ENCODE results near the gene NPAS2.

Gene NPAS2

GRCh38 chr2:100819370-100820272, at the start of gene NPAS2:
Gene NPAS2 (plus strand): TSS chr2:100820139. CDS start chr2:100904755, 84,616 bp downstream.
- ATAC-seq = peak; percentile 43
- DNase-seq = peak; percentile 27

DNA sequence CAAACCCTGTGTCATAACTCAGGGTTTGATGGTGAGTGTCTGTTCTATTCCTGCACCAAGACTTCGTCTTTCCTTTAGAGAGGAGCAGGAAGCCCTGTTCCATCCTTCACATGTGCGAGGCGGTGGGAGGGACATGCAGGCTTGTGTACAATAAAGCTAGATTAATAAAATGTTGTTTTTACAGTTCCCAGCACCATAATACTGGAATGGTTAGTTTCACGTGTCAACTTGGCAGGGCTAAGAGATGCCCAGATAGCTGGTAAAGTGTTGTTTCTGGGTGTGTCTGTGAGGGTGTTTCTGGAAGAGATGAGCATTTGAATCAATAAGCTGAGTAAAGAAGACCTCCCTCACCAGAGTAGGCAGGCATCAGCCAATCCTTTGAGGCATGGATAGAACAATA, 48.8 kb upstream of the NPAS2 start:
- DNase-seq (no peak), ATAC-seq (no peak)

- DNase-seq (no peak), ATAC-seq (no peak)
Measured at GRCh38 chr2:100773538-100773937, 46.4 kb upstream of the NPAS2 start.

GRCh38 chr2:100776445-100776844, 43.5 kb upstream of the NPAS2 start:
- ATAC-seq = no peak
- no peak for DNase-seq

DNA sequence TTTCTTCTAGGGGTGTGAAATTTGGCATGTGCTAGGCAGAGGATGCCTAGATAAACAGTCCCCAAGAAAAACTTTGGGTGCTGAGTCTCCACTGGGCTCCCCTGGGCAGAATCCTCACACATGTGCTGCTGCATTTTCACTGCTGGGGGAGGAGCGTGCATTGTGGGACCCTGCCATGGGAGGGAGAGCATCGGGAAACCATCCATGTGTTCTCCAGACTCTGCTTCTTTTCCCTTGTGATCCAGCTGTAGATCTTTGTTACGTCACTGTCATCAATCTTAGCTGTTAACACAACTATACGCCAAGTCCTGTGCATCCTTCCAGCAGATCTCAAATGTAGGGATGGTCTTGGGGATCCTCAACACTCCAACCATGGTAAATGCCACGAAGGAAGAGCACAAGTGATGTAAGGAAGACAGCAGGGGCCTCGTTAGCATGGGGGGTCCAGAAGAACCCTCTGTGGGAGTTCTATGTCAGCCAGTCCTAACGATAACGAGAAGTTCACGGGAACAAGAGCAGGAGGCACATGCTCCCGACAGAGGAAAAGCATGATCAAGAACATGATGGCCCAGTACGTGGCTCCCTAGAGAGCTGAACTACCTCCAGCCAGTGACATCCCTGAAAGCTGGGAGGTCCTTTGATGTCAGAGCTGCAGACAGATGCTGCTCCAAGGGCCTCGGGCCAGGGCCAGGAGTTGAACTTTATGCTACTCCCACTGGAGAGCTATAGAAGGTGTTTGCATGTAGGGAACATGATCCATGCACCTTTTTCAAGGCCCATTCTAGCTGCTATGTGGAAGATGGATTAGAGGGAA, 41.1 kb upstream of the NPAS2 start:
- DNase-seq = no peak

GRCh38 chr2:100779908-100780202, 40.1 kb upstream of the NPAS2 start:
- no peak for DNase-seq

More for the DNA sequence above, 41.1 kb upstream of the NPAS2 start:
- ATAC-seq = no peak

GRCh38 chr2:100780203-100781008, 39.5 kb upstream of the NPAS2 start:
- no peak for ATAC-seq
- DNase-seq = no peak

More at GRCh38 chr2:100779908-100780202, 40.1 kb upstream of the NPAS2 start:
- no peak for ATAC-seq

DNA sequence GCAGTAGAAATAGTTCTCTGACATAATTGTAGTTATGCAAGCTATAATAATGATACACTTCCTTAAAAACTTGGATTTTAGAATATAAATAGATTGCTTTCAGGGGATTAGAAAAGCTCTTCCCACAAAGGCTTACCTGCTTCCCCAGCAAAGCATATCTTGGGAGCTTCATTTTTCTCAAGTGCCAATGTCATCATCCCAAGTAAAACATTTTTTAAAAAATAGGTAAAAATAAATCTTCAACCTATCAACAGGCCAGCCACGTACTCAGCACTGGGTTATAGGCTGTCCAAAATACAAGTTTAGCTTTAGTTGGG, 39.0 kb upstream of the NPAS2 start:
- ATAC-seq = no peak
- DNase-seq = no peak

DNA sequence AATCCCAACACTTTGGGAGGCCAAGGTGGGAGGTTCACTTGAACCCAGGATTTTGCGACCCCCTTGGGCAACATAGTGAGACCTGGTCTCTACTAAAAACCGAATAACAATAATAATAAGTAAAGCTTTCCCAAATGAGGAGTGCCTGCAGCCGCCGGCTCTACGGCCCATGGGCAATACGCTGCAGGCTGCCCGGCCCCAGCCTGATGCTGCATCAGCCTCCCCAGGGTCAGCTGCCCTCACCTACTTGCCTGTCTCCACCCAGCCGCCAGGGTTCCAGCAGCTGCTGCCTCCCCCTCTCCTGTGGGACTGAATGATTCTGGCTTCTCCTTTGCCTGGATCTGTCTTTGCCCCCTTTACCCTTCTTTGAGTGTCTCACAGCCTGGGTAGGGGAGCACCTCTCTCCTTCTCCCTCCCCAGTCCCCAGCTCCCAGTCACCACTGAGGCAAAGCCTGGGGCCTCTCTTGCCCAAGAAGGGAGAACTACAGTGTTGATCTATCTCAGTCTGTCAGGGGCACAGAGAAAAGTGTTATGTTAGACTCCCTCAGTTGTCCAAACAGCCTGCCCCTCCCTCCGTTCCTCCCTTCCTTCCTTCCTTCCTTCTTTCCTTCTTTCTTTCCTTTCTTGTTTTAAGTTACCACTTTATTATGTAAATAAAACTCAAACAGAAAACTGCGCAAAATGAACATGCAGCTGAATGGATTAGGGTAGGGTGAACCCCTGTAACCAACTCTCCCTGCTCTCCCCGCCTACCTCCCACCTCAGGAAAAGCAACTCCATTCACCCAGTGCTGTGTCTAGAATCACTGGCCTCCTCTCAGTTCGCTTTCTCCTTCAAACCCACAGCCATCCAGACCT, 38.2 kb upstream of the NPAS2 start:
- ATAC-seq (no peak), DNase-seq (no peak)

- no peak for DNase-seq
Measured at GRCh38 chr2:100782380-100782878, 37.5 kb upstream of the NPAS2 start.

DNA sequence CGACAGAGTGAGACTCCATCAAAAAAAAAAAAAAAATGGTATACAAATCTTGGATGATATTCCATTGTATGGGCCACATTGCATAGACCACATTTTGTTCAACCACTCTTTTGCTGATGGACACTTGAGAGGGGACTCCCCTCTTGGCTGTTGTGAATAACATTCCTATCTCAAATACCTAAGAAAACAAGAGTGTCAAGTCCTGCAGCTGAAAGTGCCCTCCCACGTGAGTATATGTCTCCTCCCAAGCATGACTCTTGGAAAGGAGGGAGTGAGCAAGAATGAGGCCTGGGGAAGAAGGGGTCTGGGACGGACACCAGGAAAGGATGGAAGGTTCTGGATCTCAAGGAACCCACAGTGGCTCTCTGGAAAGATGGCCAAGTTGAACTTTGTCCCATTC, 36.0 kb upstream of the NPAS2 start:
- DNase-seq (no peak), ATAC-seq (no peak)

More at GRCh38 chr2:100782380-100782878, 37.5 kb upstream of the NPAS2 start:
- no peak for ATAC-seq

DNA sequence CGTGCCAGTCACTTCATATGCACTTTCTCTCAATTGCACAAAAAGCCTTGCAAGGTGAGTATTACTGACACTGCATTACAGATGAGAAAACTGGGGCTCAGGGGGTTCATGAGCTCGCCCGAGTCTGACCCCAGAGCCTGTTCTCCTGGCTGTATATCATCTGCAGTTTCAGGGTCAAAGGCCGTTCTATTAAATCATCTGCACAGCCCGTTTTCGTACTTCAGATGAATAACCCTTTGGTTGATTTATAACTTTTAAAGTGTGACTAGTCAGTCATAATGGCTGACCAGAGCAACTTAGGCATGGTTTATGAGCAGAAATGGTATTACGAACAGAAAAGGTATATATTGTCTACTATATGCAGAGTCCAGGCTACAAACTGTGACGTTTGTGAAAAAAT, 35.3 kb upstream of the NPAS2 start:
- DNase-seq = no peak
- ATAC-seq = no peak

- ATAC-seq (no peak), DNase-seq (no peak)
Measured at GRCh38 chr2:100785626-100786296, 34.2 kb upstream of the NPAS2 start.

DNA sequence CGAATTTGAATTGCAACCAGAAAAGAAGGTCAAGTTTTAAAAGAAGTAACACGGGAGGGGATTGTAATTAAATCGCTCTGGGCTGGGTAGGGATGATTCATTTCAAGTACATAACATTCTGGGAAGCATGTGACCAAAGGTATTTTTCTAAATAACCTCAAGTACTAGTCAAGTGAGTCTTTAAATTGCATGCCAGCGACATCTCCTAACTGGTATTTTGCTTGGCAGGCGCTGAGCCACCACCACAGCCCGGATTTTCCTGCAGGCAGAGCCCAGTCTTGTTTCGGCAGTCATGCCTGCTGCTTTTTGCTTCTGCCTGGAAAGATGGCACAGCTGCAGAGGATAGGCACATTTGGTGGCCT, 33.7 kb upstream of the NPAS2 start:
- no peak for ATAC-seq
- no peak for DNase-seq

GRCh38 chr2:100786985-100787384, 33.0 kb upstream of the NPAS2 start:
- no peak for ATAC-seq

DNA sequence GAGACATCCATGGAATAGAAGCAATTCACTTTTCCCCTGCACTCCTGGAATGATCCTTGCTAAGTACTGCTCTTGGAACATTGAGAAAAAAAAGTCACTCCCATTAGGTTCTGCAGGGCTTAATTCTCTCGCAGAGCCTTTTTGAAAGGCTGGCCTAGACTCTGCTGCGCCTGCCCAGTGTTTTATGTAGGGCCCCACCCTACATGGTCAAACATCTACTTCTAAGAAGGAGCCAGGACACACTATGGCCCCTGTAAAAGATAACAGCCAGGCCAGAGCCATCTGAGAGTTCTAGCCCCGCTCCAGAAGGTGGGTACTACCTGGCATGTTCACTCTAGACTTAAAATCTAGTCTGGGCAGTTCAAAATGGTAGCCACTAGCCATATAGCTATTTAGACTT, 30.6 kb upstream of the NPAS2 start:
- ATAC-seq = no peak

More at GRCh38 chr2:100786985-100787384, 33.0 kb upstream of the NPAS2 start:
- no peak for DNase-seq

GRCh38 chr2:100791294-100791935, 28.5 kb upstream of the NPAS2 start:
- ATAC-seq (no peak), DNase-seq (no peak)

More for the DNA sequence above, 30.6 kb upstream of the NPAS2 start:
- no peak for DNase-seq

- DNase-seq (no peak), ATAC-seq (no peak)
Measured at GRCh38 chr2:100791936-100792308, 28.0 kb upstream of the NPAS2 start.

GRCh38 chr2:100793220-100793619, 26.7 kb upstream of the NPAS2 start:
- no peak for ATAC-seq

GRCh38 chr2:100793982-100794381, 26.0 kb upstream of the NPAS2 start:
- ATAC-seq = no peak

More at GRCh38 chr2:100793220-100793619, 26.7 kb upstream of the NPAS2 start:
- DNase-seq = no peak

More at GRCh38 chr2:100793982-100794381, 26.0 kb upstream of the NPAS2 start:
- DNase-seq = no peak

Measured in stimulated activated naive CD8-positive, alpha-beta T cell treated with anti-CD3 and anti-CD28 coated beads, Interleukin-15, Interleukin-2, amounts not matched to agents 100 U/mL and 50 U/mL, for 24 hours (primary cell).